ENCODE measurements around the gene PLCG1.

DNA sequence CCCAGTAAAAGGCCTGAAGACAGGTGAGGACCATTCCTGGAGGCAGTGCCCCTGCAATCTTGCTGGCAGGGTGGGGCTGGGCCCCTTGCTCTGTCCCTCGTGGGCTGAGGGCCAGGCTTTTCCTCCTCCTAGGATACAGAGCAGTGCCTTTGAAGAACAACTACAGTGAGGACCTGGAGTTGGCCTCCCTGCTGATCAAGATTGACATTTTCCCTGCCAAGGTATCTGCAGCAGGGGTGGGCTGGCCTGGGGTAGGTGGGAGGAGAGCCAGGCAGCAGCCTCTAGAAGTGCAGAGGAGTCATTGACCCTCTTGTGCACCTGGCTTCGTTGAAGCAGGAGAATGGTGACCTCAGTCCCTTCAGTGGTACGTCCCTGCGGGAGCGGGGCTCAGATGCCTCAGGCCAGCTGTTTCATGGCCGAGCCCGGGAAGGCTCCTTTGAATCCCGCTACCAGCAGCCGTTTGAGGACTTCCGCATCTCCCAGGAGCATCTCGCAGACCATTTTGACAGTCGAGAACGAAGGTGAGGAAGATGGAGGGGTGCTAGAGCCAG, 36.5 kb downstream of the PLCG1 start:
- TF ChIP-seq CTCF (IDR thresholded peaks at IDR 0.05; ENCODE audit: extremely low read depth in 1 of 2, insufficient read depth in 1 of 2, low read depth in 1 of 2, low read length in 2 of 2), result no peak
- TF ChIP-seq EZH2 (IDR thresholded peaks at IDR 0.05; ENCODE audit: borderline replicate concordance, low read depth, low read length, severe bottlenecking), result no peak
- no peak for TF ChIP-seq POLR2AphosphoS5 (IDR thresholded peaks at IDR 0.05; ENCODE audit: insufficient read depth, low read depth, low read length)
- TF ChIP-seq POLR2A (IDR thresholded peaks at IDR 0.05; ENCODE audit: low read depth, low read length), result no peak

Measured in endothelial cell of umbilical vein (primary cell).